Fibroblast of skin of left biceps (primary cell): ENCODE results near the gene BLVRB.
"Not testable (repeated sequence)": the region's sequence is repeated elsewhere in the genome, so short reads cannot be mapped to it uniquely, and the experiment has no call there.

ENCODE experiments used
- DNase-seq, 2 experiments: peaks; one replicate each; pipeline ENCODE4 v3.0.0-alpha.2; 2013; ENCODE audit warnings: low read depth in 2 of 2

BLVRB gene

DNA sequence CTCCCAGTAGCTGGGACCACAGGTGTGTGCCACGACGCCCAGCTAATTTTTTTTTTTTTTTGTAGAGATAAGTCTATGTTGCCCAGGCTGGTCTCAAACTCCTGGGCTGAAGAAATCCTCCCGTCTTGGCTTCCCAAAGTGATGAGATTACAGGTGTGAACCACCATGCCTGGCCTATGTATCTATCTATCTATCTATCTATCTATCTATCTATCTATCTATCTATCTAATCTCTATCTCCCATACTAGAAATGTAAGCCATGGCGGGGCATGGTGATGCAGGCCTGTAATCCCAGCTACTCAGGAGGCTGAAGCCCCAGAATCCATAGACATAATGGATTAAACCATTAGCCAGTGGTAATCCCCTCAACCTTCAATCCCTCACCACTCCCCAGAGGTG lies 14.9 kb downstream of the BLVRB start:
- DNase-seq, result no peak

DNA sequence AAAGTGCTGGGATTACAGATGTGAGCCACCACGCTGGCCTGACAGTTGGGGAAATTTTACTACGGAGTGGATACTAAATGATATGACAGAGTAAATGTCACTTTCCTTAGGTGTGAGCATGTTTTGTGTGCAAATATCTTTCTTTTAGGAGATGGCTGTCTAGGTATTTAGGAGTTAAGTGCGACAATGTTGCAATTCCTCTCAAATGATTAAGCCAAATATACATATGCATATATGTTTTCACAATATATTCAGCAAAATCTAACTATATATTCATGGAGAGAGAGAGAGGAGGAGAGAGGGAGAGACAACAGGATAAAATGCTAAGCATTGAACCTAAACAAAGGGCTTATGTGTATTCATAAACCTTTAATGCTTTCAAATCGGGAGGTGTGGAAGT lies 16.0 kb downstream of the BLVRB start:
- DNase-seq, result no peak

DNA sequence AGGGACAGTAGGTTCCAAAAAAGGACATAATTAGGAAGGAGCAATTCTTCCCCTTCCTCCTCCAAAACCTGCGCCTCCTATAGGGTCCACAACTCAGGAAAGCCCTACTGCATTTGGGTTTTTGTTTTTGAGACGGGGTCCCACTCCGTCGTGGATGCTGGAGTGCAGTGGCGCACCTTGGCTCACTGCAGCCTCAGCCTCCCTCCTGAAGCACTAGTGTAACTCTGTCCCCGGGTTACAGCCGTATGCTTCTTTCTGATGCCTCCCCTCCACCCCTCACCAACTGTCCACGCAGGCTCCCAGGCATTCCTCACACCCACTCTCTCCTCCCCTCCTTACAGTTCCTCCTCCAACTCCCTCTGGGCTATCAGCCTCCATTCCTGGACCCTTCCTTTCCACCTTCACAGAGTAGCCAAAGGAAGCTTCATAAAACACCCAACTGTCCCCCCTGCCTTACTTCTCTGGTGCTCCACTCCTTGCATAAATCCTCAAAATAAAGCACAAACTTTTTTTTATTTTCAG lies 19.2 kb downstream of the BLVRB start:
- DNase-seq, result no peak

DNA sequence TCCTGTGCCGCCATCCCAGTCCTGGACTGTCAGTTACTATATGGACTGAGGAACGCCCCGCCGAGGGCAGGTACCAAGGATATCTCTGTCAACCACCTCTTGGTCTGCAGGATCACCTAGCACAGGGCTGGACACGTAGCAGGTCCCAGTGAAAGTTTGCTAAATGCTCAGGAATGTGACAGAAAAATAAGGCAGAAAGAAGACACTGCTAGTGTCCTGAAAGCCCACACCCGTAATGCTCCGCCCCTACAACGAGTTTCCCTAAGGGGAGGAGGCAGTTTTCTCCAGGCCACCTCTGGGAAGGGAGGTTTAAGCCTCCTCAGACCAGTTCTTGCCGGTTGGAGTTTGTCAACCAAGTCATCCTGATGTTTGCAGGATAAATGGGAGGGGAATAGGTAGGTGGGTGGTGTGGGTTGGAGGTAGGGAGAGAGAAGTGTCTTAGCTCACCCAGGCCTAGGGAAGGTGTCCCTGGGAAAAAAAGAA lies 19.7 kb downstream of the BLVRB start:
- no peak for DNase-seq

DNA sequence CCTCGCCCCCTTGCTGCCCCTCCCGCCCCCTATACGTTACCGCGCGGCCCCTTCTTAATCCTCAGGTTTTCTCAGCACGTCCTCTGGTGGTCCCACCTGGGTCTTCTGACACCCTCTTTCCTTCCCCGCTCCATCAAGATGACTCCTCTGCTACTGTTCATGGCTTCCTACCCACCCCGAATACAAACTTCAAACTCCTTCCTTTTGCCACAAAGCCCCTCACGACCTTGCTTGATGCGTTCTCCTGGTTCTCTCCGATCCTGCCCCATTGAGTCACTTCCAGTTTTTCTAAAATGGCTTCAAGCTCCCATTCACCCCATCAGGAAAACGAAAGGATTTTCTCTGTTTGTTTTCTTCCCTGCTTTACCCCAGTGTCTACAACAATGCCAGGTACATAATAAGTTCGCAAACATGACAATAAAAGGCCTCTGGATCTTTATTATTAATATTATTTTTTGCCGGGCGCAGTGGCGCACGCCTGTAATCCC lies 20.7 kb downstream of the BLVRB start:
- no peak for DNase-seq

DNA sequence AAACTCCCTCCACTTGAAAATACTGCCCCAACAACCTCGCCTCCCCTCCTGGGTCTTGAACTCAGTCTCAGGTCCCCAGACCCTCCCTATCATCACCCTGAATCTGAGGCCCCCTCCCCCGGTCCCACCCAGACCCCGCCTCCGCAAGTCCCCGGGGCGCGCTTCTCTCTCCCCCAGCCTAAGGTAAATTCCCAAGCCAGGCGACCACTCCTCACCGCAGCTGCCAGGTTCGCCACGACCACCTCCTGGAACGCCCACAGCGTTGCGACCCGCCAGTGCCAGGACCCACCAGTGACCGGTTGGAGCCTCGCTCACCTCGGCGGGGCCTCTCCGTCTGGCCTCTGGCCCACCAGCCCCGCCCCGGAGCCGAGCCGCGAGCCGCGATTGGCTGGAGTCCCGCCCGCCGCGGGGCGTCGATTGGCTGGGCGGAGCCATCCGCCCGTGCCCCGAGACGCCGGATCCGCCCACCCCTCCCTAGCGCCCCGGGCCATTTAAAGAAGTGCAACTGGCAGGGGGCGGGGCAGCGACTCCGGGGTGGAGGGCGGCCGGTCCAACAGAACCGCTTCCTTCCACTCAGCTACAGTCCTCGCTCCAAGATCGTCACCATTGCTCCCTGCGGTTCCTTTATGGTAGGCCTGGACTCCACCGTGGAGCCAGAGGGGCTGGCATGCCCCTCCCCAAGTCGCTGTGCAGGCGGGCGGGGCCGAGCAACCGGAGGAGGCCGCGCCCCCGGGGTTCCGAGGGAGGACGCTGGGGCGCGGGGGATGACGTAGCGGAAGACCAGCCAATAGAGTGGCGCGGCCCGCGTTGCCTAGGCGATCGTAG lies 21.3 kb downstream of the BLVRB start, which contains the start of gene SERTAD3:
Gene SERTAD3 (minus strand): TSS at position 336 of the 825 bp plus-strand sequence. CDS start 2,255 bp downstream, outside the sequence.
- peak; percentile 83 to 89 for DNase-seq

DNA sequence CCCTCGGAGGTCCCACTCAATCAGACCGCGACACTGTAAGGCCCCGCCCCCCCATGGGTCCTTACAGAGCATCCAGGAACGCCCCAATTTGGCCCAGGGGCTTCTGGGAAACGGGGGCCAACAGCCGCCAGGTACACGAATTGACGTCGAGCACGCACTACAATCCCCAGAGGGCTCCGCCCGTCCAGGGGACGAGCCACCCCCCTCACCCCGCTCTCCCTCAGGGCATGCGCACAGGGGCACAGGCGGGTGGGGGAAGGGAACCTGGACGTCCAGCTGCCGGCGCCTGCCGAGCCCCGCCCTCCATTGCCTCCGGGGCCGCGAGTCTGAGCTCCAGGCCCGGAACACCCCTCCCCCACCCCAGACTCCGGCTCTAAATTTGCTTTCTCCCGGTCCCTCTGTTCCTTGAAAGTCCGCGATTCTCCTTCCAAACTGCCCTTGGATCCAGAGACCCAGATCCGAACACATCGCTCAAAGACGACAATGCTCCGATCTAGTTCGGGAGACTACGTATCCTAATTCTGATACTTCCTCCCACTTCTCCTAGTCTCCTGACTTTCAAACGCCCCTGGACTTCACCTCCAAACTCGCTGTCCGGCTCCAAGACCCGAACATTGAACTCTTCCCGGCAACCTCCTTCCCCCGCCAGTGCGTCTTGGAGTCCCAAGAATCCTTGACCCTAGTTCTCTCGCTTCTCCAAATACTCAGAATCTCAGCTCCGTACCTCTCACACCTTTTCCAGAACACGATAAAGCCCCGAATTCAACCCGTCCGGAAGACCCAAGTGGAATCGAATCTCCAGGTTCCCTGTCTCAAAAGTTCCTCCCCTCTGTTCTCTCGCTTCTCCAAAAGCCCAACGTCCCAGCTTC lies 22.2 kb downstream of the BLVRB start:
- DNase-seq, result peak; percentile 100

DNA sequence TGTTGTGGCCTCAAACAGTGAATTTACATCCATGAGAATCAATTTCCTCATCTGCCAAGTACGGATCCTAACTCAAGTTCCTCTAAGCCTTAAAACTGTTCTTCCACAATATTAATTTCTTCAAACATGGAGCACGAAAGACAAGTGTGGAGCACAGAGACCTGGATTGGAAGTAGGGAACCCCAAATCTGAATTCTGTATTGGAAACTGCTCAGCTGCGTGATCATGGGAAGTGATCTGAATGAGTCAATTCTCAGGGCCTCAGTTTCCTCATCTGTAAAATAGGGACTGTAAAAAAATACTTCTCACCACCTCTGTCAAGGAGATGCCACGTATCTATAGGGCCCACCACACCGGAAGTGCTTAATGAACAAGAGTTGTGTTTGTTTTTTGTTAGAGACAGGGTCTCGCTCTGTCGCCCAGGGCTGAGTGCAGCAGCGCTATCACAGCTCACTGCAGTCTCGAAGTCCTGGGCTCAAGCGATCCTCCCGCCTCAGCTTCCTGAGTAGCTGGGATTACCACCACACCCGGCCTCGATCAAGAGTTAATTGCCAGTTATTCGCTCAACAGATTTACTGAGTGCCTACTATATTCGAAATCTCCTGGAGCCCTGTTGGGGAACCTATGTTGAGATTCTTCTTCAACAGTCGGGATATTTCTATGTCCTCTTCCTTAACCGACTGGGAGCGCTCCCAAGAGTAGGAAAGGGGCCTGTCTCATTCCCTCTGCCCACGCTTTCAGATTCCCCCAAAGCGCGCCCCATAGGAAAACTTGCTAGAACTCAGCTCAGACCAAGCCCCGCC lies 23.0 kb downstream of the BLVRB start:
- no peak for DNase-seq

DNA sequence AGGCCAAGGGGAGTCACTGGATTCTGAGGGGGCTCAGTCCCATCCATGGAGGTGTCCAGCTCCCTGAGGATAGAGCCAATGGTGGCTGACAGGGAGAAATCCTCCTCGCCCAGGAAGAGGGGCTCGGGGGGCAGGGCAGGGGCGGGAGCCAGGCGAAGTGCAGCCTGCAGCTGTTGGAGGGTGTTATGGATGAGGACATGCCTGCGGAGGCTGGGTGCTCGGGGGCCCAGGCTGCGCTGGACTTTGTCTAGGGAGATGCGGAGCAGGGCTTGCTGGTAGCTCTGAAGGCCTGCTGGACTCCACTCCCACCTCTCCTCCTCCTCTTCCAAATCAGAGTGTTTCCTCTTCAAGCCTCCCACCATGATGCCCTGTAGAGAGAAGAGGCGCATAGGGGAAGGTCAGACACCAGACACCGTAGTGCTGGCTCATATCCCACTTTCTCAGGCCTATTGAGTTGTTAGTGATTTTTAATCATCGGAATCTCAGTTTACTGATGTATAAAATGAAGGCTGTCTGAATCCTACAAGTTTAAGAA lies 23.8 kb downstream of the BLVRB start:
- no peak for DNase-seq

DNA sequence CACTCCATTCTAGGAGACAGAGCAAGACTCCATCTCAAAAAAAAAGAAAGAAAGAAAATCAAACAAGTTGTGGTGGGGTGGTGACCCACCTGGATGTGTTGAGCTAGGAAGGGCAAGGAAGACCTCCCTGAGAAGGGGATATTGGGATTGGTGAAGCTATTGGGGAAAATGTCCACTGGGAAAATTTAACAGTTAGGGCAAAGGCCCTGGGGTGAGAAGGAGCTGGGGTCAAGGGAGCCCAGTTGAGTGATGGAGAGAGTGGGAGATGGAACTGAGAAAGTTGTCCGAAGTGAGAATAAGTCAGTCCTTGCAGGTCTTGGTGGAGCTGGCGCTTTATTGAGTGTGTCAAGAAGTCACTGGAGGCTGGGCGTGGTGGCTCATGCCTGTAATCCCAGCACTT lies 27.3 kb downstream of the BLVRB start:
- DNase-seq, result no peak

DNA sequence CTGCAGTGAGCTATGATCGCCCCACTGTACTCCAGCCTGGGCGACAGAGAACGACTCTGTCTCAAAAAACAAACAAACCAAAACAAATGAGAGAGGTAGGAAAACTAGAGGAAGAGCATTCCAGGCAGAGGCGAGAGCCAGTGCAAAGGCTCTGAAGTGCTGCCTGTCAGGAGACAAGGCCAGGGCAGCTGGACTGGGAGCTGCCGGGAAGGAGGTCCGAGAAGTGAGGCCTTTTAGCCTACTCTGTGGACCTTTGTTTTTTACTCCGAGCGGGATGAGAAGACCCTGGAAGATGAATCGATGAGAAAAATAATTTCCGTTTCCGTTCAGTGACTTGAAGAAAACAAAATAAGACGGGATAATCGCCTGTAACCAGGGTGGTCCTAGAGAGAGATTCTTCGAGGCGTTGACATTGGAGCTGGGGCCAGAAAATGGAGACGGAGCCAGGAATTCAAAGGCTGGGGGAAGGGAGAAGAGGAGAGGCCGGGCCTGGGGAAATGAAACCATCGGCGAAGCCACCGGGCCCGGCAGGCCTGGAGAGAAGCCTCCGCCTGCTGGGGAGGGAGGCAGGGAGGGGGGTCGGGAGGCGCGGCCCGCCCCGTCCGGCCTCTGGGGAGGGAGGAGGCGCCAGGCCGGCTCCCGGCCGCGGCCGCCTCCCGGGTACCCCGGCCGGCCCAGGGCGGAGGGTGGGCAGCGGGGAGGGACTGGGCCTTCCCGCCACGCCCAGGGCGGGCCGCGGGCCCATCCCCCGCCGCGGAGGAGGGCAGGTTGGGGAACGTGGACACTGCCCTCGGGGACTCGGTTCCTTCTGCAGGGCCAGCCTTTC lies 31.9 kb downstream of the BLVRB start:
- peak; percentile 76 to 78 for DNase-seq

DNA sequence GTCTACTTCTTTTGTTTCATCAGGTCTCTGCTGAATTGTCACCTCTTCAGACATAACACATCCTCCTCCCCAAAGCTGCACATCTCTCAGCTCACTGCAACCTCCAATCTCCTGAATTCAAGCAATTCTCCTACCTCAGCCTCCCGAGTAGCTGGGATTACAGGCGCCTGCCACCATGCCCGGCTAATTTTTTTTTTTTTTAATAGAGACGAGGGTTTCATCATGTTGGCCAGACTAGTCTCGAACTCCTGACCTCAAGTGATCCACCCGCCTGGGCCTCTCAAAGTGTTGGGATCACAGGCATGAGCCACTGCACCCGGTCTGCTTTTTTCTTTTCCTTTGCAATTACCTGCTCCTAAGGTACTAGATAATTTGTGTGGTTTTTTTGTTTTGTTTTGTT lies 32.8 kb downstream of the BLVRB start:
- DNase-seq, result not testable (repeated sequence)

DNA sequence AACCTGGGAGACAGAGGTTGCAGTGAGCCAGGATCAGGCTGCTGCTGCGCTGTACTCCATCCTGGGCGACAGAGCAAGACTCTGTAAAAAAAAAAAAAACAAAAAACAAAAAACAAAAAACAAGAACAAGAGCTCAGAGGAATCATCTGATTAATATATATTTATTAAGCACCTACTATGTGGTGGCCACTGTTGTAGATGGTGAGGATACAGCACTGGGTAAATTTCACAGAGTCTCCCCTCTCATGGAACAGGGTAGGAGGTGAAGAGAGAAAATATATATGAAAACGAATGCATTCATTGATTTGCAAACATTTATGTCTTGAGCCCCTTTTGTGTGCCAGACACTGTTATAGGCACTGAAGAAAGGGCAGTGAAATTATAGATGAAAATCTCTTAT lies 33.8 kb downstream of the BLVRB start:
- no peak for DNase-seq

DNA sequence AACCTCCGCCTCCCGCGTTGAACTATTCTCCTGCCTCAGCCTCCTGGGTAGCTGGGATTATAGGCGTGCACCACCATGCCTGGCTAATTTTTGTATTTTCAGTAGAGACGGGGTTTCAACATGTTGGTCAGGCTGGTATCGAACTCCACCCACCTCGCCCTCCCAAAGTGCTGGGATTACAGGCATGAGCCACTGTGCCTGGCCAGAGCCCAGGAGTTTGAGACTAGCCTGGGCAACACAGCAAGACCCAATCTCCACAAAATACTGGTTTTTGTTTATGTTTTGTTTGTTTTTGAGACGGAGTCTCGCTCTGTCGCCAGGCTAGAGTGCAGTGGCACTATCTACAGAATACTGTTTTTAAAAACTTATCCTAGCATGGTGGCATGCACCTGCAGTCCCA lies 35.3 kb downstream of the BLVRB start:
- not testable (repeated sequence) for DNase-seq

DNA sequence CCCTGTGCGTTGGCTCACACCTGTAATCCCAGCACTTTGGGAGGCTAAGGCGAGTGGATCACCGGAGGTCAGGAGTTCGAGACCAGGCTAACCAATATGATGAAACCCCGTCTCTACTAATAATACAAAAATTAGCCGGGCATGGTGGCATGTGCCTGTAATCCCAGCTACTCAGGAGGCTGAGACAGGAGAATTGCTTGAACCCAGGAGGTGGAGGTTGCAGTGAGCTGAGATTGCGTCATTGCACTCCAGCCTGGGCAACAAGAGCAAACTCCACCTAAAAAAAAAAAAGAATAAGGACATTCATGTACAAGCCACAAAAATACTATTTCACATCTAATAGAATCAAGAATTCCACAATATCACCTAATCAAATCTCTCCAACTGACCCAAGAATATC lies 37.3 kb downstream of the BLVRB start:
- DNase-seq, result not testable (repeated sequence)

DNA sequence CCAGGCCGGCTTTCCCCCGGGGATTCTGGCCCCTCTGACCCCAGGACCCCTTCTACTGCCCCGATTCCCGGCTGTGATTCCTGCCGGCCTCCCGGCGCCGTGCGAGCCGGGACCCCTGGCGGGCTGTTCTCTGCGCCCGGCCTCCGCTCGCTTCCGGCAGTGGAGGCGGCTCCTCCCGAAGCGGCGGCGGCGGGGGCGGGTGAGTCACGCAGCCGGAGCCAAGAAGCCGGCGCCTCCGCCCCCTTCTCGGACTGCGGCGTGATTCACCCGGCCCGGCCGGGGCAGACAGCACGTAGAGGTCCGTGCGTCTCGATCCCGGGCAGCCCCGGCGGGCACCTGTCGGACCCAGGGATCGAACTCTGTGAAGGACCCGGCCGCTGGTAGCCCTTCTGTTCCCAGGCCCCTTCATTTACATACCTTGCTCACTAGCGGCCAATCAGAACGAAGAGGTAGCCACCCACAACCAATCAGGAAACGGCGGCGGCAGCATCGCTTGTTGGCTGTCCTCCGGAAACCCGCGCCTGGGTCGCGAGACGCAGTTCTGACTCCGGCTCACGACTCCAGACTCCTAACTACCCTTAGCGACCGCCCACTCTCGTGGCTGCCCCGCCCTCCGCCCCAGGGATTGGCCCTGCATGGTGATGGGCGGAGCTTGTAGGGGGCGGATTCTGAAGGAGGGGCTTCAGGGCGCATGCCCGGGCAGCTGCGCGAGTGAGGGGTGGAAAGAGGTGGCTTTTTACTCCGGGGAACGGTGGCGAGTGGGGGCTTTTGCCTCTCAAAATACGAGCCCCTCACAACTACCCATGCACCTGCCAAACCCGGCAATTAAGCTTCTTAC lies 39.9 kb downstream of the BLVRB start, which contains the start of gene SERTAD1:
Gene SERTAD1 (minus strand): TSS at position 543 of the 838 bp plus-strand sequence. CDS start 2,446 bp downstream, outside the sequence.
- peak; percentile 97 to 98 for DNase-seq

DNA sequence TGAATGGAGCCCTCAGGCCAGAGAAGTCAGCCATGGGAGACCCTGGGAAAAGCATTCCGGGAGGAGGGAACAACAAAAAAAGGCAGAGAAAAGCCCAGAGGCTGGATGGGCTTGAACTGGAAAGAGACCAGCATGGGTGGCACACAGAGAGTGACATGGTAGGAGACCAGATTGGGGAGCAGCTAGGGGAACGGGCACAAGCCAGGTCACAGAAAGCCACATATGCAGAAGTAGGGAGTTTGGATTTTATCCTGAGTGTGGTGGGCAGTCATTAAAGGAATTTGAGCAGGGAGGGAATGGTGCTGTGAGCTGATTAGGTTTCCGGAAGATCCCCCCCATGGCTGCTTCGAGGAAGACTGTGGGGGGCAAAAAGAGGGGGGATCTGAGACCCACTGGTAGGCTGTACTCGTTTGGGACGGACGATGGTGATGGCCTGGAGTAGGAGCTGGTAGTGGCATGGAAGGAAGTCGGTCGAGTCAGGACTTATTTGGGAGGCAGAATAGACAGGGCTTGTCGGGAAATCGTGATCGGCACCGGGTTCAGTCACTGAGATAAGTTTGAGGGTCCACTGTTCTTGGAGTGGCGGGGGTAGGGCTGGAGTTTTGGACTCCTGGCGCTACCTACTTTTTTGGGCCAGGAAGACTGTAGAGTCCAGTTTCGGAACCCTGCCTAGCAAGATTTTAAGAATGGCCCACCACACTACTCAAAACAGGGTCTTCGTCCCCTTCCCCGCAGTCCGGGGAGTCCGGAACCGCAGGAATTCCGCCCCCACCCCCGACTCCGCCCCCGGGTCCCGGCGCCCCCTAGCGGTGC lies 40.7 kb downstream of the BLVRB start:
- DNase-seq, result no peak

DNA sequence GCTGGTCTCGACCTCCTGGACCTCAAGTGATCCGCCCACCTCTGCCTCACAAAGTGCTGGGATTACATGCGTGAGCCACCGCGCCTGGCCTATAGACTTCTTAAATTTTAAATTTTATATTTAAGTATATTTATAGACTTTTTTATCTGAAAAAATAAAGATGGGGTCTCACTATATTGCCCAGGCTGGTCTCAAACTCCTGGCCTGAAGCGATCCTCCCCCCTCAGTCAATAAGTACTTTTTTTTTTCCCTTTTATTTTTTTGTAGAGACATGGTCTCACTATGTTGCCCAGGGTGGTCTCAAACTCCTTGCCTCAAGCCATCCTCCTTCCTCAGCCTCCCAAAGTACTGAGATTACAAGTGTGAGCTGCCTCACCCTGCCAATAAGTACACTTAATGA lies 41.6 kb downstream of the BLVRB start:
- DNase-seq, result no peak
